Thyroid gland (tissue), 4 donors: ENCODE data around the gene CFAP99. TPM values are rescaled to one million over a fixed set of nuclear protein-coding genes. Genes with fewer than 3 reads are reported as not detected.

Experiments used
- DNase-seq, 2 donors: peaks; one replicate each; pipeline ENCODE4 v3.0.0-alpha.2; 2019
- H3K27ac ChIP-seq, 3 donors: fragments of 200-600 bp; sonication (generic); 1 replicate in 2 of 3; 2 replicates in 1 of 3; pipeline ENCODE4 v1.5.1; 2016 to 2019; ENCODE audit warnings: mild to moderate bottlenecking in 1 of 3, moderate library complexity in 1 of 3
- H3K27me3 ChIP-seq: fragments of 200-600 bp; sonication (generic); one replicate; pipeline ENCODE4 v1.5.1; 2019
- H3K36me3 ChIP-seq, 2 donors: fragments of 200-600 bp; sonication (generic); one replicate each; pipeline ENCODE4 v1.5.1; 2016 to 2019
- H3K4me1 ChIP-seq, 2 donors: fragments of 200-600 bp; sonication (generic); one replicate each; pipeline ENCODE4 v1.5.1; 2017 to 2019
- H3K4me3 ChIP-seq, 3 donors: fragments of 200-600 bp; sonication (generic); replicated peaks in 1 of 3; 1 replicate in 2 of 3; 2 replicates in 1 of 3; pipeline ENCODE4 v1.5.1; 2016; ENCODE audit warnings: mild to moderate bottlenecking in 1 of 3
- H3K9me3 ChIP-seq: fragments of 200-600 bp; sonication (generic); one replicate; pipeline ENCODE4 v1.5.1; 2017
- CTCF ChIP-seq, 6 experiments: fragments of 200-600 bp in 3 of 6; fragments of 450-650 bp in 3 of 6; sonication (generic) in 3 of 6; IDR thresholded peaks; one replicate each; pipeline ENCODE4 v1.5.1; 2016 to 2019; ENCODE audit warnings: antibody characterized with exemption in 6 of 6, mild to moderate bottlenecking in 2 of 6, inconsistent platforms in 1 of 6, moderate library complexity in 1 of 6
- POLR2A ChIP-seq, 2 donors: fragments of 450-650 bp; IDR thresholded peaks; one replicate each; pipeline ENCODE4 v1.6.1; 2017; ENCODE audit warnings: antibody characterized with exemption in 2 of 2, mild to moderate bottlenecking in 2 of 2, moderate library complexity in 1 of 2
- WGBS, 2 donors: methylation state at CpG; one replicate each; pipeline ENCODE4 v1.1.5; 2017; 5-methylcytosine and 5-hydroxymethylcytosine counted together
- intact Hi-C: fragments of 100-400 bp; cut with DNase I; formaldehyde crosslinking; loops from one replicate; pipeline ENCODE4 v1.15.1; 2023
- total RNA-seq, 4 donors: library from RNA; depleted of rRNA; stranded (reverse); fragments of >200 nt; gene quantifications; one replicate each; pipeline ENCODE4 v1.2.3, GENCODE V29; 2016

Gene CFAP99
- total RNA-seq, 4 donors from 2014 or later: 0.27 to 1.9 (median 1.1) TPM; not detected in 1

GRCh38 chr4:2485956-2486355 is 67.2 kb downstream of the CFAP99 start:
- Histone ChIP-seq H3K9me3 (no peaks in the 10 kb centered on the region), H3K27me3 (no peaks in the 10 kb centered on the region), H3K27ac (peak overlapping the region in 2 of 3 donors; percentile 6 to 56), H3K4me3 (no peak overlapping the region), H3K36me3 (peaks cover 4 to 6% of the 10 kb centered on the region in 2 donors), H3K4me1 (peaks cover 45 to 69% of the 10 kb centered on the region in 2 donors)
- DNase-seq: no peak
- intact Hi-C loops: no loop called here
- WGBS, 2 donors: 95 to 96% methylated on average over 4 of the region's 4 CpGs
- TF ChIP-seq POLR2A (IDR thresholded peaks at IDR 0.05) (no peak), CTCF (IDR thresholded peaks at IDR 0.05) (no peak)

- H3K4me3 ChIP-seq: no peak overlapping the region
- TF ChIP-seq POLR2A (IDR thresholded peaks at IDR 0.05) (no peak), CTCF (IDR thresholded peaks at IDR 0.05) (no peak)
- intact Hi-C loops: no loop called here
- H3K36me3 ChIP-seq: peaks cover 6 to 9% of the 10 kb centered on the region in 2 donors
- no peaks in the 10 kb centered on the region for H3K9me3 ChIP-seq
- WGBS, 2 donors: 56 to 60% methylated on average over 6 of the region's 6 CpGs
- peak overlapping the region in 1 of 3 donors; percentile 6 for H3K27ac ChIP-seq
- H3K27me3 ChIP-seq: no peaks in the 10 kb centered on the region
- peaks cover 42 to 60% of the 10 kb centered on the region in 2 donors for H3K4me1 ChIP-seq
- DNase-seq: peak; percentile 60 to 63
These were observed 68.2 kb downstream of the CFAP99 start for GRCh38 chr4:2486981-2487380.

DNA sequence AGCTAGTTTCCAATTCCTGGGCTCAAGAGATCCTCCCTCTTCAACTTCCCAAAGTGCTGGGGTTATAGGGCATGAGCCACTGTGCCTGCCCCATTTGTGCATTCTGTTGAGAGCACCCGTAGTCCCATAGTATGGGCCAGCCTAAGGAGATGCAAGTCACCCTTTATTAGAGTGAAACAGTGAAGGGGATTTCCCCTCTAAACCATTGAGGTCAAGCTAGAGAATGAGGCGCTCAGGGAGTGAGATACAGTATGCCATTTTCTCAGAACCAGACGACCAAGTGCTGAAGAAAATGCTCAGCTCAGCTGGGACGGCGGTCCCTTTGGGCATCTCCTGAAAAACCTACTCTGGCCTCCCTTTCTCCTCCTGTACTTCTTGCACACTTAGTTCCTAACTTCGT is 68.9 kb downstream of the CFAP99 start:
- intact Hi-C loops: no loop called here
- TF ChIP-seq CTCF (IDR thresholded peaks at IDR 0.05): no peak
- 92 to 93% methylated on average over 6 of the region's 6 CpGs for WGBS, 2 donors
- H3K4me1 ChIP-seq: peaks cover 36 to 53% of the 10 kb centered on the region in 2 donors
- H3K27me3 ChIP-seq: no peaks in the 10 kb centered on the region
- no peak overlapping the region for H3K4me3 ChIP-seq
- no peaks in the 10 kb centered on the region for H3K9me3 ChIP-seq
- H3K27ac ChIP-seq: no peak overlapping the region
- peaks cover 6 to 16% of the 10 kb centered on the region in 2 donors for H3K36me3 ChIP-seq
- no peak for DNase-seq

DNA sequence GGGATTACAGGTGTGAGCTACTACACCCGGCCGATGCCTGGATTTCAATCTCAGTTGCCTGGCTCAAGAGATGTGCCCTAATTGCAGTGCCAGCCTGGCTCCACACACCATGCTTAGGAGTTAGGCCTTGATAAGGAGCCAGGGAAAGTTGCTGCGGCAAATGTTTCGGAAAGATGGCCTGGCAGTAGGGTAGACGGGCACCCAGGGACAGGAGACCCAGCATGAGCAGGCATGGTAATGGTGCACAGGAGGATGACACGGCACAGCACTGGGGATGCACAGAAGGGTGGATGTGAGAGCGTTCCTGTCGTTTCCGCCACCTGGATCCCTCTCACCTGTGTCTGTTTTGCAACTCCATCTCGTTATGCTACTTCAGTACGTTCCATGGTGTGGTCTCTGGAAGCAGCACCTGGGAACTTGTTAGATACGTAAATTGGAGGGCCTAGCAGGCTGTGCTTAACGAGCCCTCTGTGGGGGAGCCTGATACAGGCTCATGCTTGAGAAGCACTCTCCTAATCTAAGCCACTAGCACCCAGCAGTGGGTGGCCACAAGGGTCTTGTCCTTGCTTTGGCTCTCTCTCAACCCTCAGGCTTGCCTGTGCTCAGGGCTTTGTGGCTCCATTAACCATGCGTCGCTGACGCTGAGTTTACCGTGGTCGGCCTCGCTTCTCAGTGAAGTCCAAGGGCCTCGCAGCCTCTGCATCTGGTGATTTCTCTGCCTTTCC is 70.5 kb downstream of the CFAP99 start:
- 89 to 93% methylated on average over 20 of the region's 20 CpGs for WGBS, 2 donors
- TF ChIP-seq POLR2A (IDR thresholded peaks at IDR 0.05): no peak
- no peak for TF ChIP-seq CTCF (IDR thresholded peaks at IDR 0.05)
- intact Hi-C loops: no loop called here
- Histone ChIP-seq H3K9me3 (no peaks in the 10 kb centered on the region), H3K27me3 (no peaks in the 10 kb centered on the region), H3K4me1 (peaks cover 26 to 41% of the 10 kb centered on the region in 2 donors), H3K36me3 (peaks cover 6 to 17% of the 10 kb centered on the region in 2 donors), H3K27ac (no peak overlapping the region), H3K4me3 (no peak overlapping the region)
- DNase-seq: no peak

DNA sequence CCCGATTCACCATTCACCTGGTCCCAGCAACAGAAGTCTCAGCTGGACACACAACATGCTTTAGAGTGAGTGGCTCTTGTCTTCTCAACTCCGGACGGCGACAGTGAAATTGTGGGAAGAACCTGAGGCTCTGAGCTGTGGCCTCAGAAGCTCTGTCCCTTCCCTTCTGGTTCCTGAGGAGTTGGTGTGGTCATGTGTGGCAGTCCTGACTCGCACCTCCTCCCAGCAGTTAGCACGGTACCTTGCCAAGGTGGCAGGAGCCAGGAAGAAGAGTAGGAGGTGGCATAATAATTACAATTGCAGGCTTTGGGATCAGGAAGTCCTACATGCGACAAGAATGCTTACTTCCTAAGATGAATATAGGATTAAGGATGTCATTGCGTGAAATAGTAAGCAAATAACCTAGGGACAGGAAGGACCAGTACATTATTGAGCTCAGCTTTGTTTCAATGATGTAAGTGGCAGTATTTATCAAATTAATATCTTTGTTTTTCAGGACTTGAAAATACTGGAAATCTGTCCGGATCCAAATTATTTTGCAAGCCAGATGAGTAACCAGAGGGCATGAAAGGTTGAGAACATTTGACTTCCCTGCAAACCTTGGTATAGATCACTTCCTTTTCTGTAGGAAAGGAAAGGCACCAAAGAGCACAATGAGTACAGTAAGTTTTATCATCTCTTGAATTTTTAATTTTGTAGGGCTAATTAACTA is 71.2 kb downstream of the CFAP99 start:
- Histone ChIP-seq H3K9me3 (no peaks in the 10 kb centered on the region), H3K27me3 (no peaks in the 10 kb centered on the region), H3K27ac (no peak overlapping the region), H3K36me3 (peaks cover 6 to 17% of the 10 kb centered on the region in 2 donors), H3K4me1 (peaks cover 22 to 37% of the 10 kb centered on the region in 2 donors), H3K4me3 (no peak overlapping the region)
- TF ChIP-seq CTCF (IDR thresholded peaks at IDR 0.05) (no peak), POLR2A (IDR thresholded peaks at IDR 0.05) (no peak)
- no peak for DNase-seq
- intact Hi-C loops: no loop called here
- WGBS, 2 donors: 82 to 86% methylated on average over 9 of the region's 9 CpGs
